ENCODE measurements around the gene RUNX1.

Gene RUNX1

GRCh38 chr21:34771512-34772028, 277.5 kb downstream of the RUNX1 start:
- H3K36me3 ChIP-seq (ENCODE audit: low read depth) = no peaks in the 10 kb centered on the region
- ATAC-seq (ENCODE audit: low read depth) (peak; percentile 99), DNase-seq (ENCODE audit: low spot score) (no peak)
- H3K4me3 ChIP-seq (ENCODE audit: severe bottlenecking) = no peak overlapping the region
- no peaks in the 10 kb centered on the region for H3K9me3 ChIP-seq (ENCODE audit: severe bottlenecking)
- TF ChIP-seq CTCF (IDR thresholded peaks at IDR 0.05; ENCODE audit: poor library complexity, severe bottlenecking) = no peak
- peak overlapping the region; percentile 46 for H3K27ac ChIP-seq (ENCODE audit: poor library complexity, severe bottlenecking)
- H3K27me3 ChIP-seq (ENCODE audit: insufficient read depth, poor library complexity, severe bottlenecking) = no peaks in the 10 kb centered on the region
- peaks cover 20% of the 10 kb centered on the region for H3K4me1 ChIP-seq (ENCODE audit: insufficient read depth, poor library complexity, severe bottlenecking)

- no peaks in the 10 kb centered on the region for H3K27me3 ChIP-seq (ENCODE audit: insufficient read depth, poor library complexity, severe bottlenecking)
- DNase-seq (ENCODE audit: low spot score) = no peak
- peaks cover 15% of the 10 kb centered on the region for H3K4me1 ChIP-seq (ENCODE audit: insufficient read depth, poor library complexity, severe bottlenecking)
- H3K27ac ChIP-seq (ENCODE audit: poor library complexity, severe bottlenecking) = no peak overlapping the region
- TF ChIP-seq CTCF (IDR thresholded peaks at IDR 0.05; ENCODE audit: poor library complexity, severe bottlenecking) = no peak
- H3K4me3 ChIP-seq (ENCODE audit: severe bottlenecking) = no peak overlapping the region
- no peaks in the 10 kb centered on the region for H3K9me3 ChIP-seq (ENCODE audit: severe bottlenecking)
- ATAC-seq (ENCODE audit: low read depth) = no peak
- H3K36me3 ChIP-seq (ENCODE audit: low read depth) = no peaks in the 10 kb centered on the region
These were observed 278.5 kb downstream of the RUNX1 start for GRCh38 chr21:34770576-34770975.

GRCh38 chr21:34768326-34768725, 280.8 kb downstream of the RUNX1 start:
- peaks cover 14% of the 10 kb centered on the region for H3K4me1 ChIP-seq (ENCODE audit: insufficient read depth, poor library complexity, severe bottlenecking)
- H3K4me3 ChIP-seq (ENCODE audit: severe bottlenecking) = no peak overlapping the region
- ATAC-seq (ENCODE audit: low read depth) (no peak), DNase-seq (ENCODE audit: low spot score) (no peak)
- no peaks in the 10 kb centered on the region for H3K9me3 ChIP-seq (ENCODE audit: severe bottlenecking)
- H3K27ac ChIP-seq (ENCODE audit: poor library complexity, severe bottlenecking) = no peak overlapping the region
- no peaks in the 10 kb centered on the region for H3K36me3 ChIP-seq (ENCODE audit: low read depth)
- H3K27me3 ChIP-seq (ENCODE audit: insufficient read depth, poor library complexity, severe bottlenecking) = no peaks in the 10 kb centered on the region
- TF ChIP-seq CTCF (IDR thresholded peaks at IDR 0.05; ENCODE audit: poor library complexity, severe bottlenecking) = no peak

- no peak for TF ChIP-seq CTCF (IDR thresholded peaks at IDR 0.05; ENCODE audit: poor library complexity, severe bottlenecking)
- ATAC-seq (ENCODE audit: low read depth) (no peak), DNase-seq (ENCODE audit: low spot score) (no peak)
- no peaks in the 10 kb centered on the region for H3K27me3 ChIP-seq (ENCODE audit: insufficient read depth, poor library complexity, severe bottlenecking)
- H3K9me3 ChIP-seq (ENCODE audit: severe bottlenecking) = no peaks in the 10 kb centered on the region
- H3K27ac ChIP-seq (ENCODE audit: poor library complexity, severe bottlenecking) = no peak overlapping the region
- no peaks in the 10 kb centered on the region for H3K36me3 ChIP-seq (ENCODE audit: low read depth)
- no peak overlapping the region for H3K4me3 ChIP-seq (ENCODE audit: severe bottlenecking)
- peaks cover 12% of the 10 kb centered on the region for H3K4me1 ChIP-seq (ENCODE audit: insufficient read depth, poor library complexity, severe bottlenecking)
These were observed 282.2 kb downstream of the RUNX1 start for GRCh38 chr21:34766862-34767261.

- H3K27me3 ChIP-seq (ENCODE audit: insufficient read depth, poor library complexity, severe bottlenecking) = no peaks in the 10 kb centered on the region
- H3K36me3 ChIP-seq (ENCODE audit: low read depth) = no peaks in the 10 kb centered on the region
- no peaks in the 10 kb centered on the region for H3K9me3 ChIP-seq (ENCODE audit: severe bottlenecking)
- DNase-seq (ENCODE audit: low spot score) (no peak), ATAC-seq (ENCODE audit: low read depth) (no peak)
- TF ChIP-seq CTCF (IDR thresholded peaks at IDR 0.05; ENCODE audit: poor library complexity, severe bottlenecking) = no peak
- H3K4me3 ChIP-seq (ENCODE audit: severe bottlenecking) = no peak overlapping the region
- peaks cover 4% of the 10 kb centered on the region for H3K4me1 ChIP-seq (ENCODE audit: insufficient read depth, poor library complexity, severe bottlenecking)
- H3K27ac ChIP-seq (ENCODE audit: poor library complexity, severe bottlenecking) = no peak overlapping the region
These were observed 283.5 kb downstream of the RUNX1 start for GRCh38 chr21:34765619-34766018.

Measured in RWPE2 (cell line).